SKM-1 (cell line): ENCODE data around the gene ZNG1C.
"Not testable (repeated sequence)": the region's sequence is repeated elsewhere in the genome, so short reads cannot be mapped to it uniquely, and the experiment has no call there.

Experiments
- DNase-seq: peaks from one replicate; lab custom pipeline; 2025; ENCODE audit not compliant: unreplicated experiment; lab: John Stamatoyannopoulos, UW

The ZNG1C gene

DNA sequence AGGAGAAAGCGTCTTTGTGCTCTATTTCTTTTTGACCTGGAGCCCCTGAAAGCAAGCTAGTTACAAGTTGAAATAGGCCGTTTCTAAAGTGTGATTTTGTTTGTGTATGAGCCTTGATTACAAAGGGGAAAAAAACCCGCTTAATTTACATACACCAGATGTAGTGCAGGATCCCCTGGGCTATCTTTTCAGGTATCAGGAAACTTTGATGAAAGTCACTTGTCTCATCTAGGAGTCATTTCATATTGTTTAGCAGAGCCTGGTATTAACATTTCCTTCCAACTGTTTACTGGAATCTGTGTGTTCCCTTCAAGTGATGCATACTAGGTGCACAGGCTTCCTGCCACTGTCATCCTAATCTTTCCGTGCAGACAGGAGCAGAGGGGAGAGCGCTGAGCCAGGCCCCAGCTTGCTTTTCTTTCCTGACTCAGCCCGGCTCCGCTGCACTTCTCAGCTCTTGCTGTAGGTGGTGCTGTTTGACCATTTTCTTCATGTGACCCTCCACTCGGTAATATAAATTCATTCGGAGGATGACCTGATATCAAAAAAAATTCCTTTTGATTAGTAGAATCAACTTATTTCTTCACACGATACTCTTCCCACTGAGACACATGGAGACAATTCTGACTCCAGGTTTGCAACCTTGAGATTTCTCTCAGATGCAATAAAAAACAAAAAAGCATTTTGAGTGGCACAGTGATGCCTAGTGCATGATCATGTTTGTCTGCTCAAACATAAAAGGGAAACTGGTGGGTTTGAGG, 100.7 kb downstream of the ZNG1C start:
- not testable (repeated sequence) for DNase-seq

DNA sequence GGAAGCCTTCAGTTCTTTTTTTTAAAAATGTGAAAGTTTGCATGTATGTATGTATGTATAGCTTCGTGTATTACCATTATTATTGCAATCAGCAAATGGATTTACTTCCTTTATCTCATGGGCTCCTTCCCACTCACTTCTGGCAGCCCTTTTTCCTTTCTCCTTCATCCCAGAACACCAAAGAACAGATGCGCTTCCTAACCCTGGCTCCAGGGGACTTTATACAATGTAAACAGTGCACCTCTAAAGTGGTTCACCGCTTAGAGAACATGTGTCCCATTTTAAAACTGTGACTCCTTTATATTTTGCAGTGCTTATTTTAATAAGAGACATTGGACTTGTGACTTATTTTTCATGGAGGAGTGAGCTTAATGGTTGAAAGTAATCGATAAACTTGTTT, 101.5 kb downstream of the ZNG1C start:
- not testable (repeated sequence) for DNase-seq

DNA sequence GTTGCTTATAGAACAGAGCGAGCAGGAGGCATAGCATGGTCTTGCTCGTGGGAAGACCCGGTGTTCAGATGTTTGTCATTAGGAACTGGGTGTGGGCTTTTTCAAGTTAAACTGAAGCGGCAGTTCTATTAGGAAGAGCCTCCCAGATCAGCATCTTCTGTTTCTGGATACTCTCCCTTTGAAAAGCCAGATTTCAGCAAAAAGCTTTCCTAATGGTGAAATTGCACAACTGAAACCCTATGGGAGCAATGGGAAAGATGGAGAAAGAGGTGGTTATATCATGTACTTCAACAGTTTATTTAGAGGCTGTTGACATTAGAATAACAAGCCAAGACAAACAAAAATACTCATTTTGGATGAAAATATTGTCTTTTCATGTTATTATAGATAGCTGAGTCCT, 102.2 kb downstream of the ZNG1C start:
- DNase-seq = not testable (repeated sequence)
